Measurements from ENCODE around the gene EVC2.

DNA sequence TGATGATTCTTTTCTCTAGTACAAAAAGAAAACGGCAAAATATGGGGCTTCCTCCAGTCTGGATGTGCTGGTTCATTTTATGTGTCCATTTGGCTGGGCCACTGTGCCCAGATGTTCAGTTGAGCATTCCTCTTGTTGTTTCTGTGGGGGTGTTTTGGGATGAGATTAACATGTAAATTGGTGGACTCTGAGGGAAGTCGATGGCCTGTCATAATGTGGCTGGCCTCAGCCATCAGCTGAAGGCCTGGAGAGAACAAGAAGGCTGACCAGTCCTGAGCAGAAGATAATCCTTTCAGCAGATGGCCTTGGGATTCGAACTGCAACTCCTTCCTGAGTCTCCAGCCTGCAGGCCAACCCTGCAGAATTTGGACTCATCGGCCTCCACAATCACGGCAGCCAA lies 136.7 kb downstream of the EVC2 start:
- TF ChIP-seq, protein P1, sequence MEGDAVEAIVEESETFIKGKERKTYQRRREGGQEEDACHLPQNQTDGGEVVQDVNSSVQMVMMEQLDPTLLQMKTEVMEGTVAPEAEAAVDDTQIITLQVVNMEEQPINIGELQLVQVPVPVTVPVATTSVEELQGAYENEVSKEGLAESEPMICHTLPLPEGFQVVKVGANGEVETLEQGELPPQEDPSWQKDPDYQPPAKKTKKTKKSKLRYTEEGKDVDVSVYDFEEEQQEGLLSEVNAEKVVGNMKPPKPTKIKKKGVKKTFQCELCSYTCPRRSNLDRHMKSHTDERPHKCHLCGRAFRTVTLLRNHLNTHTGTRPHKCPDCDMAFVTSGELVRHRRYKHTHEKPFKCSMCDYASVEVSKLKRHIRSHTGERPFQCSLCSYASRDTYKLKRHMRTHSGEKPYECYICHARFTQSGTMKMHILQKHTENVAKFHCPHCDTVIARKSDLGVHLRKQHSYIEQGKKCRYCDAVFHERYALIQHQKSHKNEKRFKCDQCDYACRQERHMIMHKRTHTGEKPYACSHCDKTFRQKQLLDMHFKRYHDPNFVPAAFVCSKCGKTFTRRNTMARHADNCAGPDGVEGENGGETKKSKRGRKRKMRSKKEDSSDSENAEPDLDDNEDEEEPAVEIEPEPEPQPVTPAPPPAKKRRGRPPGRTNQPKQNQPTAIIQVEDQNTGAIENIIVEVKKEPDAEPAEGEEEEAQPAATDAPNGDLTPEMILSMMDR (conservative IDR thresholded peaks at IDR 0.05; ENCODE audit: low read depth, low read length), result no peak
- TF ChIP-seq RAD21 (IDR thresholded peaks at IDR 0.05; ENCODE audit: low read length), result no peak

Measured in IMR-90 (cell line).